ENCODE results near the gene EDDM3A.

- TF ChIP-seq TEAD4 (IDR thresholded peaks at IDR 0.05; ENCODE audit: borderline replicate concordance, insufficient read depth) (no peak), TAF1 (IDR thresholded peaks at IDR 0.05; ENCODE audit: borderline replicate concordance, low read depth, low read length) (no peak), FOXM1 (IDR thresholded peaks at IDR 0.05; ENCODE audit: low read depth) (no peak)
- TF ChIP-seq, protein P1, sequence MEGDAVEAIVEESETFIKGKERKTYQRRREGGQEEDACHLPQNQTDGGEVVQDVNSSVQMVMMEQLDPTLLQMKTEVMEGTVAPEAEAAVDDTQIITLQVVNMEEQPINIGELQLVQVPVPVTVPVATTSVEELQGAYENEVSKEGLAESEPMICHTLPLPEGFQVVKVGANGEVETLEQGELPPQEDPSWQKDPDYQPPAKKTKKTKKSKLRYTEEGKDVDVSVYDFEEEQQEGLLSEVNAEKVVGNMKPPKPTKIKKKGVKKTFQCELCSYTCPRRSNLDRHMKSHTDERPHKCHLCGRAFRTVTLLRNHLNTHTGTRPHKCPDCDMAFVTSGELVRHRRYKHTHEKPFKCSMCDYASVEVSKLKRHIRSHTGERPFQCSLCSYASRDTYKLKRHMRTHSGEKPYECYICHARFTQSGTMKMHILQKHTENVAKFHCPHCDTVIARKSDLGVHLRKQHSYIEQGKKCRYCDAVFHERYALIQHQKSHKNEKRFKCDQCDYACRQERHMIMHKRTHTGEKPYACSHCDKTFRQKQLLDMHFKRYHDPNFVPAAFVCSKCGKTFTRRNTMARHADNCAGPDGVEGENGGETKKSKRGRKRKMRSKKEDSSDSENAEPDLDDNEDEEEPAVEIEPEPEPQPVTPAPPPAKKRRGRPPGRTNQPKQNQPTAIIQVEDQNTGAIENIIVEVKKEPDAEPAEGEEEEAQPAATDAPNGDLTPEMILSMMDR (IDR thresholded peaks at IDR 0.05) = no peak
Observed at GRCh38 chr14:20775043-20775442, 29.4 kb downstream of the EDDM3A start.
